PFSK-1 (cell line): ENCODE measurements around the gene ALDH9A1.

Source experiments
- POLR2AphosphoS5 ChIP-seq: IDR thresholded peaks from 2 replicates; pipeline ENCODE4 v1.6.1; 2012; ENCODE audit warnings: low read depth, mild to moderate bottlenecking, control low read depth, low read length, moderate library complexity
- REST ChIP-seq, 2 experiments: IDR thresholded peaks; 2 replicates each; pipeline versions ENCODE4 v1.6.1 to v1.8.0; 2011 to 2012; ENCODE audit warnings: low read depth in 2 of 2, low read length in 2 of 2, control low read depth in 1 of 2, inconsistent platforms in 1 of 2, mild to moderate bottlenecking in 1 of 2, moderate library complexity in 1 of 2; ENCODE audit not compliant: insufficient read depth in 1 of 2
- SIN3A ChIP-seq: IDR thresholded peaks from 2 replicates; pipeline ENCODE4 v1.6.1; 2012; ENCODE audit warnings: mild to moderate bottlenecking, low read length, moderate library complexity, borderline replicate concordance; ENCODE audit not compliant: insufficient read depth

GRCh38 chr1:165630629-165631341 lies 67.6 kb downstream of the ALDH9A1 start, which contains the start of gene MGST3:
- peak; percentile 77; the same call in 1 of the 2 replicates for TF ChIP-seq SIN3A
- TF ChIP-seq POLR2AphosphoS5: peak; percentile 60
- no peak for TF ChIP-seq REST (IDR thresholded peaks at IDR 0.05; ENCODE audit: insufficient read depth in 1 of 2, low read depth in 2 of 2, low read length in 2 of 2)
